ENCODE data around the gene CHTF8.

CHTF8 gene

GRCh38 chr16:69079697-69080096, 52.7 kb downstream of the CHTF8 start:
- no peak for DNase-seq

GRCh38 chr16:69078073-69078472, 54.3 kb downstream of the CHTF8 start:
- DNase-seq, result no peak

GRCh38 chr16:69077251-69077650, 55.1 kb downstream of the CHTF8 start:
- no peak for DNase-seq

GRCh38 chr16:69073181-69073702, 59.1 kb downstream of the CHTF8 start:
- no peak for DNase-seq

GRCh38 chr16:69072640-69072974, 59.8 kb downstream of the CHTF8 start:
- DNase-seq, result no peak

GRCh38 chr16:69071036-69071435, 61.4 kb downstream of the CHTF8 start:
- DNase-seq, result no peak

GRCh38 chr16:69069504-69069903, 62.9 kb downstream of the CHTF8 start:
- no peak for DNase-seq
